HG02938 (cell line): ENCODE data around the gene TMED5.
"Not testable (repeated sequence)": the region's sequence is repeated elsewhere in the genome, so short reads cannot be mapped to it uniquely, and the experiment has no call there.

ENCODE experiments used
- ATAC-seq: cut with Tn5 transposase; IDR thresholded peaks from one replicate; pipeline ENCODE4 v1.9.1; 2021; ENCODE audit warnings: mild to moderate bottlenecking, moderate library complexity; ENCODE audit not compliant: unreplicated experiment

Gene TMED5

GRCh38 chr1:93172778-93173177 lies 7.4 kb downstream of the TMED5 start:
- no peak for ATAC-seq

GRCh38 chr1:93171549-93172034 lies 8.6 kb downstream of the TMED5 start:
- no peak for ATAC-seq

GRCh38 chr1:93170141-93170678 lies 10.0 kb downstream of the TMED5 start:
- not testable (repeated sequence) for ATAC-seq

- no peak for ATAC-seq
Observed at GRCh38 chr1:93167006-93167405, 13.2 kb downstream of the TMED5 start.

- not testable (repeated sequence) for ATAC-seq
Observed at GRCh38 chr1:93165895-93166294, 14.3 kb downstream of the TMED5 start.

GRCh38 chr1:93164816-93165215 lies 15.4 kb downstream of the TMED5 start:
- no peak for ATAC-seq

GRCh38 chr1:93163314-93163713 lies 16.9 kb downstream of the TMED5 start:
- ATAC-seq = not testable (repeated sequence)

- ATAC-seq = no peak
Observed at GRCh38 chr1:93159337-93159736, 20.9 kb downstream of the TMED5 start.

- ATAC-seq = no peak
Observed at GRCh38 chr1:93155335-93155734, 24.9 kb downstream of the TMED5 start.

- no peak for ATAC-seq
Observed at GRCh38 chr1:93154898-93155297, 25.3 kb downstream of the TMED5 start.

GRCh38 chr1:93152835-93153234 lies 27.4 kb downstream of the TMED5 start:
- no peak for ATAC-seq

- ATAC-seq = no peak
Observed at GRCh38 chr1:93151474-93151873, 28.7 kb downstream of the TMED5 start.

GRCh38 chr1:93150729-93151128 lies 29.5 kb downstream of the TMED5 start:
- no peak for ATAC-seq

GRCh38 chr1:93148001-93148400 lies 32.2 kb downstream of the TMED5 start:
- no peak for ATAC-seq

- ATAC-seq = no peak
Observed at GRCh38 chr1:93143769-93144168, 36.4 kb downstream of the TMED5 start.

GRCh38 chr1:93143136-93143535 lies 37.1 kb downstream of the TMED5 start:
- no peak for ATAC-seq

GRCh38 chr1:93142161-93142560 lies 38.1 kb downstream of the TMED5 start:
- ATAC-seq = no peak

GRCh38 chr1:93140106-93140505 lies 40.1 kb downstream of the TMED5 start:
- no peak for ATAC-seq

GRCh38 chr1:93137604-93138292 lies 42.5 kb downstream of the TMED5 start:
- no peak for ATAC-seq

GRCh38 chr1:93136445-93136844 lies 43.8 kb downstream of the TMED5 start:
- no peak for ATAC-seq

GRCh38 chr1:93132638-93133037 lies 47.6 kb downstream of the TMED5 start:
- no peak for ATAC-seq

- ATAC-seq = no peak
Observed at GRCh38 chr1:93129507-93130099, 50.6 kb downstream of the TMED5 start.
